Measurements from ENCODE around the gene ZSWIM4. TPM values are rescaled to one million over a fixed set of nuclear protein-coding genes. Genes with fewer than 3 reads are reported as not detected.

Gene ZSWIM4
- total and polyA plus RNA-seq, 2 of the 13 experiments (the other 11 are each of a cell fraction or from before 2014, with no cell fraction given): 0.33 to 0.86 TPM

GRCh38 chr19:13765395-13766094 is 29.7 kb upstream of the ZSWIM4 start (continued):
- TF ChIP-seq ZFP91 (CRISPR knock-in tag; IDR thresholded peaks at IDR 0.05; ENCODE audit: borderline replicate concordance) (peak; percentile 40; the same call in 1 of the 2 replicates), ZBTB39 (CRISPR knock-in tag; IDR thresholded peaks at IDR 0.05) (no peak), BORCS8-MEF2B (CRISPR knock-in tag; IDR thresholded peaks at IDR 0.05) (no peak), ZSCAN21 (CRISPR knock-in tag; IDR thresholded peaks at IDR 0.05; ENCODE audit: borderline replicate concordance) (no peak), ELF4 (CRISPR knock-in tag; IDR thresholded peaks at IDR 0.05; ENCODE audit: borderline replicate concordance) (no peak), ZNF263 (CRISPR knock-in tag; IDR thresholded peaks at IDR 0.05) (no peak)

GRCh38 chr19:13766095-13766481 is 29.2 kb upstream of the ZSWIM4 start:
- no peaks in the 10 kb centered on the region for H3K27me3 ChIP-seq (ENCODE audit: control insufficient read depth in 1 of 2, insufficient read depth in 2 of 2, low read length in 2 of 2)
- no peak for DNase-seq (ENCODE audit: low spot score)
- no peaks in the 10 kb centered on the region for H3K9me3 ChIP-seq (ENCODE audit: low read length)
- ATAC-seq: no peak
- BruUV-seq (replicated peaks): TSS peak; percentile 44
- FAIRE-seq: no peak
- intact Hi-C loops (cut with micrococcal nuclease; ENCODE audit: unreplicated experiment): no loop called here
- peaks cover 32% of the 10 kb centered on the region for H3K4me1 ChIP-seq (ENCODE audit: insufficient read depth, low read length)
- peak overlapping the region; percentile 56 for H3K27ac ChIP-seq (ENCODE audit: extremely low read length, insufficient read depth, low read length)
- POLR2A ChIA-PET: interaction anchor here (2.1 kb wide), 2 partner anchors 8 to 18 kb away, joined by 19 to 21 read pairs; partner anchors contain the start of gene C19orf53
- 92% methylated on average over 3 of the region's 3 CpGs for WGBS (ENCODE audit: low lambda C conversion rate)
- H3K4me3 ChIP-seq (replicated peaks in 1 of 3; ENCODE audit: insufficient read depth in 1 of 3, low read depth in 2 of 3, low read length in 3 of 3): peak overlapping the region in 1 of 3 experiments; percentile 87; a peak in 1 of 6 replicates
- in situ Hi-C loops (cut with HindIII; ENCODE audit: extremely low pct_ligation_motif_present, low pct_unique_long_range_greater_than_20kb): loop anchor here (25.0 kb wide), 1 partner anchor 296 kb away; the partner anchor contains the start of genes MISP3 and PALM3
- H2AFZ ChIP-seq (ENCODE audit: low read length): no peak overlapping the region
- CTCF ChIA-PET (ENCODE audit: low intra/inter-chr PET ratio, low total read pairs): no interaction called here
- peaks cover 7% of the 10 kb centered on the region for H3K79me2 ChIP-seq (ENCODE audit: insufficient read depth, low read length)
- H3K36me3 ChIP-seq (replicated peaks in 1 of 2; ENCODE audit: control insufficient read depth in 1 of 2, insufficient read depth in 2 of 2, low read length in 2 of 2): peaks cover 2 to 8% of the 10 kb centered on the region in 2 experiments; a peak in 2 of 5 replicates
- peak overlapping the region; percentile 73; the same call in 1 of the 2 replicates for H3K9ac ChIP-seq (ENCODE audit: insufficient read depth, low read depth, low read length)
- peak overlapping the region; percentile 94 for H3K4me2 ChIP-seq (ENCODE audit: low read depth, low read length)
- no peaks in the 10 kb centered on the region for H4K20me1 ChIP-seq (ENCODE audit: insufficient read depth, low read length)
- TF ChIP-seq ZFY (CRISPR knock-in tag; IDR thresholded peaks at IDR 0.05): 0 out of 2 replicates have a peak, but pooled peaks have one; percentile 21
- TF ChIP-seq ARID3A (IDR thresholded peaks at IDR 0.05; ENCODE audit: low read depth, low read length): no peak
- TF ChIP-seq ZNF329 (CRISPR knock-in tag; IDR thresholded peaks at IDR 0.05; ENCODE audit: low read depth): peak; percentile 98
- TF ChIP-seq ZNF225 (CRISPR knock-in tag; IDR thresholded peaks at IDR 0.05): peak; percentile 14; the same call in 1 of the 2 replicates
